NCI-H1436 treated with DMSO at 0.1 percent for 48 hours (cell line): ENCODE measurements around the gene MGLL.

Experiments
- DNase-seq: peaks from one replicate; lab custom pipeline; 2025; lab: John Stamatoyannopoulos, UW

MGLL gene

GRCh38 chr3:127741690-127742089 lies 80.6 kb downstream of the MGLL start:
- DNase-seq, result no peak

DNA sequence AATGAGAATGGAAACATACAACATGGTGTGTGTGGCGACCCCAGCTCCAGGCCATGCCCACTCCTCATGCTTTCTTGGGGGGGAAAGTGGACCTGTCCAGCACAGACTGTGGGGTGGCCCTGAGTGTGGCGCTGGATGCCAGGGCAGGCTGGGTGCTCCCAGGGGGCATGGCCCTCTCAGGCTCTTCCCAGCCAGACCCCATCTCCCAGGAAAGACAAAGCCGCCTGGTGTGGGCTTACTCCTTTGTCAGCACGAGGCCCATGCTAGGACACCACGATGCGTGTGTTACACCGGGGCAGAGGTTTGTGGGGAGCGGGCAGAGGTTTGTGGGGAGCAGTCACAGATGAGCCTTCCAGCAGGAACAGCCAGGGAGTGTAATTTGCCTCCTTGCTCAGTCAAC lies 81.1 kb downstream of the MGLL start:
- no peak for DNase-seq

DNA sequence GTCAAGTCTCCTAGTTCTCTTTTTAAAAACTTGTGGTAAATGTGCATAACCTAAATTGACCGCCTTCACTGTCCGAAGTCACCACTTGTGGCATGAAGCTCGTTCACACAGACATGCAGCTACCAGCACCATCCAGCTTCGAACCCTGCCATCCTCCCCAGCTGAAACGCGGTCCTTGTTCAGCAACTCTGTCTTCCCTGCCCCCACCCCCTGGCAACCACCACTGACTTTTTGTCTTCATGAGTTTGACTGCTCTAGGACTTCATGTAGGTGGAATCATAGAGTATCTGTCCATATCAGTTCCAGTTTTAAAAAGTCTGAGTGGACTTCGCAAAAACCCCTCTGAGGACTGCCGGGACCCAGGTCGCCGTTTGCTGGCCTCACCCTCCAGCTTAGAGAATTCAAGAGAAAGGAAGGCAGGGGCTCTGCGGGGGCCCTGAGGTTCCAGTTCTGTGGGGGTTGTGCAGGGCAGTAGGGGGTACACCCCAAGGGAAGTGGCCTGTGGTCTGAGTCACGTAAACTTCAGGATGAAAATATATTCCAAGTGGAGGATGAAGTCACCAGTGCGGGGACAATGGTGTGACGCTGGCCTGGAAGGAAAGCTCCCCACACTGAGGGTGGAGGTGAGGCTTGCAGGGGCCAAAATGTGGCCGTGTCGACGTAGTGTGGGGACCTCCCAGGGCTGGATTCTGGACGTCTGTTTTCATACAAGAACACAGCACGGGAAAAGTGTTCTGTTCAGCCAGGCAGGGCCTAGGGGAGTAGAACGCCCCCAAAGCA lies 82.0 kb downstream of the MGLL start:
- no peak for DNase-seq

GRCh38 chr3:127739347-127740135 lies 82.8 kb downstream of the MGLL start:
- no peak for DNase-seq

GRCh38 chr3:127738192-127738840 lies 84.0 kb downstream of the MGLL start:
- no peak for DNase-seq

GRCh38 chr3:127736801-127737539 lies 85.3 kb downstream of the MGLL start:
- no peak for DNase-seq

DNA sequence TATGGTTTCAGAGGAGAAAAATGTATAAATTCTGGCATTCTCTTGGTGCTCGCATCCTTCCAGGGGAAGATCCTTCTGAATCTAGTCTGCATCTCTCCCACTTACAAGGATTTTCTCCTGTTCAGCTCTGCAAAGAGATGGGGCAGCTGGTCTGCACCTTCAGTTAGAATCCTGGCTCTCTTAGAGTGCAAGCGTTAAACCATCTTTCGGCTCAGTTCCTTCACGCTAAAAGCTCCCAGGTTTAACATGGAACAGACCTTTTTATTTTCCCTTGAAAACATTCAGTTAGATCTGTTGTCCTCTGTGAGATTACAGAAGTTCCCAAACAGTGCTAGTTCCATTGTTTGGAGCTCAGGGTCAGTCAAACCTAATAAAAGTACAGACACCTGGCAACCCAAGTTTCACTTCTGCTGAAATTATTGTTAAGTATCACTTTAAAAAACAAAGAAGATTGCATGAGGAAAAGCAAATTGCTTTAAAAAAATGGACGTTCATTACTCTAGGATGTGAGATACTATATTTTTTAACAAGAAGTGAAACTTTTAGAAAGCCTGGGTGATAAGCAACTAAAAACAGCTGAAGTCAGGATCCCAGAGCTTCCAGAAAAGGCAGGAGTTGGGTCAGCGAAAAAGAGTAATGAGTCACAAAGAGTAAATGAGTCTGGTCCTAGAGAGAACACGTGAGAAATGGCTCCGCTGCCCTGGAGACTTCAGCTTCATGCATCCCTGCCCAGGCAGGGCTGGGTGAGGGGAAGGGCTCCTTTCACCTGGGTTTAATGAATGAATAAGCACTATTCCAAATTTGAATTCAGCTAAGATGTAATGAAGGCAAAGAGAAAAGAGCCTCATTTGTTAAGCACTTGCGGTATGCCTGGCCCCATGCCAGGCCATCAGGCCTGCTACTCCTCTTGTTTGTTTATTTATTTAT lies 86.3 kb downstream of the MGLL start:
- DNase-seq, result no peak

DNA sequence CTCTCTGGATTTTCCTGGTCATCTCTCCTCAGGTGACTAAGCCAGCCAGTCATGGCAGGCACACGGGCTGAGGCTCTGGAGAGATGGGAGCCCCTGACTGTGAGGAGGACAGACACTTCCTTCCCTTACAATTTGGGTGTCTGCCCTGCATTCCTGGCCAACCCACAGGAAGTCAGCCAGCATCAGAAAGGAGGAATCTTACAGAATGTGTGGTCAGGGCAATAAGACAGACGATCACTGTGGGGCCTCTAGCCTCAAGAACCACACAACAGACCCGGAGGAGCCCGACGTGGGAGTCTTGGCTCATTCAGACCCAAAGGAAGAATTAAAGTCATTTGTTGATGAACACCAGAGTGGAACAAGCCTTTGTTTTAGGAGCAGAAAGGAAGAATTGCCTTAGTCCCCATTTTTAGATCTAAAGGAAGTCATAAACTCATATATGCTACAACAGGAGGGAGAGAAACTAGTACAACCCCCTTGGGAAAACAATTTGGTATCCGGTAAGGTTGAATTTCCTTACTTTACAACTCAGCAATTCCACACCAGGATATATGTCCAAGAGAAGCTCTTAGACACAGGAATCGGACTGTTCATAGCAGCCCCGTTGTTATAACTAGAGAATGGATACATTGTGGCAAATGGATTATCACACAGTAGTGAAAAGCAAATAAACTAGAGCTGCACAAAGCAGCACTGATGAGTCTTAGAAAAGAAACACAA lies 87.4 kb downstream of the MGLL start:
- no peak for DNase-seq

DNA sequence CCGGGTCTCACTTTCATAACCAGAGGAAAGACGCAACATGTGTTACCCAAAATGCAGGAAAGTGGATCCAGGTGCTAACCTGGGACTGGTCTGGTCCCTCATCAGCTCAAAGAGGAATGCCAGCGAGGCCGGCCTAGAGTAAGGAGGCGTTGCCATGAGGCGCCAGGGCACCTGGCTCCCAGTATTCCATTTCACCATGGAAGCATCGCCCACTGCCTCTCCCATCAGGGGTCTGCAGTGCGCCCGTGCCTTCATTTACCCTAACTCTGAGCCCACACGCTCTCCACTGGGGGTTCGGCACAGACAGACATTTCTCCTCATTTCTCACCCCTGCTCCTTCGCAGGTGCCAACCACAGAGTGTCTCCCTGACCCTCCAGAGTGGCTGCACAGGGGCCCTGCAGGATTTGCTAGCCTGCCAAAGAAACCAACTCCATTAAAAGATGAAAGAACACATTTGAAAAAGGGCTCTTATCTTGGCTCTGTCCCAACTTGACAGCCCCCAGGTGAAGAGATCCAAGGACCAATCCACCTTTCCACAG lies 88.1 kb downstream of the MGLL start:
- DNase-seq, result no peak

GRCh38 chr3:127733781-127734180 lies 88.5 kb downstream of the MGLL start:
- no peak for DNase-seq

- no peak for DNase-seq
Measured at GRCh38 chr3:127732879-127733350, 89.4 kb downstream of the MGLL start.

- no peak for DNase-seq
Measured at GRCh38 chr3:127732303-127732702, 90.0 kb downstream of the MGLL start.

- DNase-seq, result no peak
Measured at GRCh38 chr3:127731546-127732289, 90.6 kb downstream of the MGLL start.

GRCh38 chr3:127730666-127731295 lies 91.5 kb downstream of the MGLL start:
- no peak for DNase-seq

DNA sequence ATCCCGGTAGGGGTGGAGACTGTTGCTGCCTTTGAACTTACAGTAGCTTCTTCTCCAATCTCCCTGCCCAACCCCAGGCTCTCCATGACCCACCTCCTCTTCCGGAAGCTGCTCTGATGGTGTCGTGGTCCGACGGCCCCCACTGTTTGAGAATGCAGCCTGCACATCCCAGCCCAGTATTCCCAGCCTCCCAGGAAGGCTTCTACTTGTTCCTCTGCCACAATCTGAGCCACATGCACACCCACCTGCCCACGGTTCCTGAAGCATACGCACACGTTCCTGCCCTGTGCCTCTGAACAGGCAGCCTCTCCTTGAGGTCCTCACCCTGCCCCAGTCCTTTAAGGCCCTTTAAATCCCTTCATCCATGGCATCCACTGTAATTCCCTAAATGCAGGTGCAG lies 92.1 kb downstream of the MGLL start:
- no peak for DNase-seq

GRCh38 chr3:127729556-127730056 lies 92.7 kb downstream of the MGLL start:
- no peak for DNase-seq

- DNase-seq, result no peak
Measured at GRCh38 chr3:127728417-127729015, 93.8 kb downstream of the MGLL start.

- DNase-seq, result no peak
Measured at GRCh38 chr3:127726894-127727293, 95.4 kb downstream of the MGLL start.
